HEK293 (cell line): ENCODE data around the gene IDH3B.

Source experiments
- CTCF ChIA-PET: fragments of 350-600 bp; formaldehyde crosslinking; extraction: SDS; loops from one replicate; lab custom pipeline; 2021; ENCODE audit warnings: antibody characterized with exemption; lab: Yijun Ruan, JAX
- POLR2A ChIA-PET: fragments of 300-600 bp; formaldehyde crosslinking; extraction: SDS; loops from one replicate; lab custom pipeline; 2020; ENCODE audit warnings: antibody characterized with exemption, inconsistent platforms; lab: Yijun Ruan, JAX
- H3K27ac ChIP-seq: fragments of 200-500 bp; sonication (Bioruptor generic); 2 replicates; pipeline ENCODE4 v1.5.1; 2014; ENCODE audit warnings: low read depth, low read length, control low read depth, inconsistent platforms; ENCODE audit errors: extremely low read depth
- H3K36me3 ChIP-seq, 2 experiments: fragments of 200-500 bp in 1 of 2; sonication (Bioruptor generic) in 1 of 2; 1 replicate in 1 of 2; 2 replicates in 1 of 2; pipeline ENCODE4 v1.5.1; 2014 to 2017; ENCODE audit warnings: inconsistent platforms in 2 of 2, low read length in 2 of 2; ENCODE audit not compliant: control insufficient read depth in 2 of 2, insufficient read depth in 1 of 2
- H3K4me1 ChIP-seq: fragments of 200-500 bp; sonication (Bioruptor generic); 2 replicates; pipeline ENCODE4 v1.5.1; 2014; ENCODE audit warnings: mild to moderate bottlenecking, low read length, inconsistent platforms; ENCODE audit not compliant: control insufficient read depth, insufficient read depth
- H3K4me3 ChIP-seq: 2 replicates; pipeline ENCODE4 v1.5.1; 2011; ENCODE audit warnings: low read depth, mild to moderate bottlenecking, control low read depth, low read length, moderate library complexity
- H3K9me3 ChIP-seq: fragments of 200-500 bp; sonication (Bioruptor generic); 2 replicates; pipeline ENCODE4 v1.5.1; 2014; ENCODE audit warnings: low read depth, low read length, inconsistent platforms; ENCODE audit not compliant: control insufficient read depth, insufficient read depth
- KLF1 ChIP-seq: fragments of 450-650 bp; formaldehyde crosslinking; IDR thresholded peaks from 2 replicates; pipeline ENCODE4 v1.5.1; 2016; ENCODE audit warnings: missing biosample characterization, missing genetic modification characterization
- KLF16 ChIP-seq: fragments of 450-650 bp; formaldehyde crosslinking; IDR thresholded peaks from 2 replicates; pipeline ENCODE4 v1.5.1; 2017; ENCODE audit warnings: missing biosample characterization, missing genetic modification characterization
- ZBTB17 ChIP-seq: fragments of 450-650 bp; formaldehyde crosslinking; IDR thresholded peaks from 2 replicates; pipeline ENCODE4 v1.5.1; 2016; ENCODE audit warnings: missing biosample characterization, missing genetic modification characterization
- ZFHX2 ChIP-seq: fragments of 450-650 bp; formaldehyde crosslinking; conservative IDR thresholded peaks from 2 replicates; pipeline ENCODE4 v1.5.1; 2016; ENCODE audit warnings: missing biosample characterization, missing genetic modification characterization
- ZNF274 ChIP-seq, 2 experiments: fragments of 200-500 bp in 1 of 2; fragments of 450-650 bp in 1 of 2; sonication (Bioruptor generic) in 1 of 2; formaldehyde crosslinking in 1 of 2; IDR thresholded peaks; 2 replicates each; pipeline versions ENCODE4 v1.5.1 to v1.6.1; 2014 to 2016; ENCODE audit warnings: borderline replicate concordance in 1 of 2, inconsistent platforms in 1 of 2, low read length in 1 of 2, missing biosample characterization in 1 of 2, missing genetic modification characterization in 1 of 2
- ZNF416 ChIP-seq: fragments of 450-650 bp; formaldehyde crosslinking; IDR thresholded peaks from 2 replicates; pipeline ENCODE4 v1.5.1; 2016; ENCODE audit warnings: missing biosample characterization, missing genetic modification characterization
- ZNF629 ChIP-seq: fragments of 450-650 bp; formaldehyde crosslinking; IDR thresholded peaks from 2 replicates; pipeline ENCODE4 v1.5.1; 2017; ENCODE audit warnings: missing biosample characterization, missing genetic modification characterization
- ZNF677 ChIP-seq: fragments of 450-650 bp; IDR thresholded peaks from 2 replicates; pipeline ENCODE4 v1.5.0; 2018; ENCODE audit warnings: missing biosample characterization, mild to moderate bottlenecking, missing genetic modification characterization, moderate library complexity
- ZNF768 ChIP-seq: fragments of 450-650 bp; formaldehyde crosslinking; IDR thresholded peaks from 2 replicates; pipeline ENCODE4 v1.5.1; 2018; ENCODE audit warnings: missing biosample characterization, mild to moderate bottlenecking, missing genetic modification characterization
- TF ChIP-seq, protein P1 (sequence below): fragments of 450-650 bp; formaldehyde crosslinking; IDR thresholded peaks from 2 replicates; pipeline ENCODE4 v1.5.1; 2016; ENCODE audit warnings: missing biosample characterization, missing genetic modification characterization
- TF ChIP-seq, protein P2 (sequence below): fragments of 450-650 bp; formaldehyde crosslinking; IDR thresholded peaks from 2 replicates; pipeline ENCODE4 v1.5.1; 2017; ENCODE audit warnings: missing biosample characterization, missing genetic modification characterization
- TF ChIP-seq, protein P3 (sequence below): fragments of 450-650 bp; formaldehyde crosslinking; IDR thresholded peaks from 2 replicates; pipeline ENCODE4 v1.5.1; 2016; ENCODE audit warnings: missing biosample characterization, missing genetic modification characterization
- TF ChIP-seq, protein P4 (sequence below): fragments of 450-650 bp; formaldehyde crosslinking; IDR thresholded peaks from 2 replicates; pipeline ENCODE4 v1.5.1; 2016; ENCODE audit warnings: missing biosample characterization, missing genetic modification characterization

Gene IDH3B

DNA sequence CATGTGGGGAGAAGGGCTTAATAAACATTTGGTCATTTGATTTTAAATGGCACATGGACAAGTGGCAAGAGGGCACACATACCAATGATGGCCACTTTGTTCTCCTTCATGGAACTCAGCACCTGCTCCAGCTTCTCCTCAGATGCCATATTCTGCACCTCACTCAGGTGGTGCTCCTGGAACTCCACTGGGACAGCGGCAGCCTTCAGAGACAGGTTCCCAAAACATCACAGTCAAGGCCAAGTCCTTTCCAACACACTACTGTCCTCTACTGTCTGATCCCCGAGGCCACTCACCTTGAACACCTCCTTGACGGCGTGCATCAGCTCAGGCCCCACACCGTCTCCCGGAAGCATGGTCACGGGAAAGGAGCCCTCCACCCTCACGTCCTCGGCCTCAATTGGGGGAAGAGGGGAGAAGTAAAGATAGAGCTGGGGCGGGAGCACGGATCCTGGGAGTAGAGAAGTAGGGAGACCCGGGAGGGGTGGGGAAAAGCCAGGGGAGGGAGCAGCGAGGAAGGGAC is 591 bp downstream of the IDH3B start:
- ChIA-PET POLR2A (interaction anchor here (0.9 to 13.4 kb wide), 3 partner anchors 10 to 111 kb away, joined by 3 to 133 read pairs (median 3); partner anchors contain the start of gene NOP56), CTCF (interaction anchor here (0.5 to 2.0 kb wide), 4 partner anchors 9 to 143 kb away, joined by 3 to 4 read pairs (median 3); no protein-coding TSS in a partner anchor)
- Histone ChIP-seq H3K4me1 (peaks cover 8% of the 10 kb centered on the region), H3K36me3 (peaks cover 25 to 50% of the 10 kb centered on the region in 2 experiments; a peak in 2 of 3 replicates), H3K27ac (peak overlapping the region; percentile 84; the same call in 1 of the 2 replicates), H3K4me3 (peak overlapping the region; percentile 78), H3K9me3 (no peaks in the 10 kb centered on the region)
- TF ChIP-seq KLF1 = no peak
- TF ChIP-seq, protein P1, sequence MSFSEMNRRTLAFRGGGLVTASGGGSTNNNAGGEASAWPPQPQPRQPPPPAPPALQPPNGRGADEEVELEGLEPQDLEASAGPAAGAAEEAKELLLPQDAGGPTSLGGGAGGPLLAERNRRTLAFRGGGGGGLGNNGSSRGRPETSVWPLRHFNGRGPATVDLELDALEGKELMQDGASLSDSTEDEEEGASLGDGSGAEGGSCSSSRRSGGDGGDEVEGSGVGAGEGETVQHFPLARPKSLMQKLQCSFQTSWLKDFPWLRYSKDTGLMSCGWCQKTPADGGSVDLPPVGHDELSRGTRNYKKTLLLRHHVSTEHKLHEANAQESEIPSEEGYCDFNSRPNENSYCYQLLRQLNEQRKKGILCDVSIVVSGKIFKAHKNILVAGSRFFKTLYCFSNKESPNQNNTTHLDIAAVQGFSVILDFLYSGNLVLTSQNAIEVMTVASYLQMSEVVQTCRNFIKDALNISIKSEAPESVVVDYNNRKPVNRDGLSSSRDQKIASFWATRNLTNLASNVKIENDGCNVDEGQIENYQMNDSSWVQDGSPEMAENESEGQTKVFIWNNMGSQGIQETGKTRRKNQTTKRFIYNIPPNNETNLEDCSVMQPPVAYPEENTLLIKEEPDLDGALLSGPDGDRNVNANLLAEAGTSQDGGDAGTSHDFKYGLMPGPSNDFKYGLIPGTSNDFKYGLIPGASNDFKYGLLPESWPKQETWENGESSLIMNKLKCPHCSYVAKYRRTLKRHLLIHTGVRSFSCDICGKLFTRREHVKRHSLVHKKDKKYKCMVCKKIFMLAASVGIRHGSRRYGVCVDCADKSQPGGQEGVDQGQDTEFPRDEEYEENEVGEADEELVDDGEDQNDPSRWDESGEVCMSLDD = no peak
- TF ChIP-seq, all 188 proteins: peak for 0

- CTCF ChIA-PET = no interaction called here
- H3K4me1 ChIP-seq = peaks cover 6% of the 10 kb centered on the region
- TF ChIP-seq, protein P2, sequence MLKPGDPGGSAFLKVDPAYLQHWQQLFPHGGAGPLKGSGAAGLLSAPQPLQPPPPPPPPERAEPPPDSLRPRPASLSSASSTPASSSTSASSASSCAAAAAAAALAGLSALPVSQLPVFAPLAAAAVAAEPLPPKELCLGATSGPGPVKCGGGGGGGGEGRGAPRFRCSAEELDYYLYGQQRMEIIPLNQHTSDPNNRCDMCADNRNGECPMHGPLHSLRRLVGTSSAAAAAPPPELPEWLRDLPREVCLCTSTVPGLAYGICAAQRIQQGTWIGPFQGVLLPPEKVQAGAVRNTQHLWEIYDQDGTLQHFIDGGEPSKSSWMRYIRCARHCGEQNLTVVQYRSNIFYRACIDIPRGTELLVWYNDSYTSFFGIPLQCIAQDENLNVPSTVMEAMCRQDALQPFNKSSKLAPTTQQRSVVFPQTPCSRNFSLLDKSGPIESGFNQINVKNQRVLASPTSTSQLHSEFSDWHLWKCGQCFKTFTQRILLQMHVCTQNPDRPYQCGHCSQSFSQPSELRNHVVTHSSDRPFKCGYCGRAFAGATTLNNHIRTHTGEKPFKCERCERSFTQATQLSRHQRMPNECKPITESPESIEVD (tag by site-specific recombination) = no peak
- TF ChIP-seq, protein P3, sequence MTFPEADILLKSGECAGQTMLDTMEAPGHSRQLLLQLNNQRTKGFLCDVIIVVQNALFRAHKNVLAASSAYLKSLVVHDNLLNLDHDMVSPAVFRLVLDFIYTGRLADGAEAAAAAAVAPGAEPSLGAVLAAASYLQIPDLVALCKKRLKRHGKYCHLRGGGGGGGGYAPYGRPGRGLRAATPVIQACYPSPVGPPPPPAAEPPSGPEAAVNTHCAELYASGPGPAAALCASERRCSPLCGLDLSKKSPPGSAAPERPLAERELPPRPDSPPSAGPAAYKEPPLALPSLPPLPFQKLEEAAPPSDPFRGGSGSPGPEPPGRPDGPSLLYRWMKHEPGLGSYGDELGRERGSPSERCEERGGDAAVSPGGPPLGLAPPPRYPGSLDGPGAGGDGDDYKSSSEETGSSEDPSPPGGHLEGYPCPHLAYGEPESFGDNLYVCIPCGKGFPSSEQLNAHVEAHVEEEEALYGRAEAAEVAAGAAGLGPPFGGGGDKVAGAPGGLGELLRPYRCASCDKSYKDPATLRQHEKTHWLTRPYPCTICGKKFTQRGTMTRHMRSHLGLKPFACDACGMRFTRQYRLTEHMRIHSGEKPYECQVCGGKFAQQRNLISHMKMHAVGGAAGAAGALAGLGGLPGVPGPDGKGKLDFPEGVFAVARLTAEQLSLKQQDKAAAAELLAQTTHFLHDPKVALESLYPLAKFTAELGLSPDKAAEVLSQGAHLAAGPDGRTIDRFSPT (tag by site-specific recombination) = peak; percentile 43; the same call in 1 of the 2 replicates
- TF ChIP-seq, all 188 proteins: peak for 1
- Histone ChIP-seq H3K9me3 (no peaks in the 10 kb centered on the region), H3K4me3 (no peak overlapping the region), H3K27ac (no peak overlapping the region), H3K36me3 (peaks cover 49 to 89% of the 10 kb centered on the region in 2 experiments)
- POLR2A ChIA-PET = interaction anchor here (0.6 kb wide), 1 partner anchor 136 kb away, joined by 5 read pairs; no protein-coding TSS in a partner anchor
Measured at GRCh38 chr20:2659547-2659946, 4.5 kb downstream of the IDH3B start.

DNA sequence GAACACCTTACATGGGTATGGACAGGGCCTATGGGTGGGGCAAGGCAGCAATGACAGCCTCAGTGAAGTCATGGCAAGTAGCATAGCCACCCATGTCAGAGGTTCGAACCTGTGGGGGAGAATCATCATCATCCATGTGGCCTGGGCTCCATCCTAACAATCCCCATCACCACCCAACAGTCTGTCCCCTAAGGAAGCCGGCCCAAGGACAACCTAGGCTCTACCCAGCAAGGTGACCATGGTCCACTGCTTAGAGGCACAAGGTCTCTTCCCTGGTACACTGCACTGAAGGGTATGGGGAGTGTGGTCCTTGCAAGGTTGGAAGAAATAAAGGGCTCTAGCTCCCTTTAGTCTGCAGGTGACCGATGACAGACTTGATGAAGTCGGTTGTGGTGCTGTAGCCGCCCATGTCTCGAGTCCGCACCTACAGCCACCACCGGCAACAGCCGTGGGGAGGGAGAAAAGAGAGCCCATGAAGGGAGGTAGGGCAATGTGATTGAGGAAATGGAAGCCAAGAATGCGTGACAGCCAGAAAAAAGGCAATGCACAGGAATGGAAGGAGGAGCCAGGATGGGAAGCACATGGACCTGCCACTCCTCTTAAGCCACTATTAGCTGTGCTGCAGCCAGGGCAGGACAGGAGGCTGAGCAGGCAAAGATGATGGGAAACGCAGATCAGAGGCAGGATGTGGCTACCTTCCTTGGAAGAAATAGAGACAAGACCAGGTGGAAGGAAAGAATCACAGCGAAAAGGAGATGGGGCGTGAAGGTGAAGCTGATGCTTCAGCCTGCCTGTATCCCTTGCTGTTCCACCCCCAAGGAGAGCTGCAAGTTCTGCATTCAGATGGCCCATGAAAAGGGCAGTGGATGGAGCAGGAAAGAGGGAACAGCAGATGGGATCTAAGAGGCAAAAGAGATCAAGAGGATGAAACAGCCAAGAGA is 5.3 kb downstream of the IDH3B start:
- Histone ChIP-seq H3K27ac (peak overlapping the region; percentile 31; the same call in 1 of the 2 replicates), H3K9me3 (no peaks in the 10 kb centered on the region), H3K4me1 (peaks cover 4% of the 10 kb centered on the region; the same call in 1 of the 2 replicates), H3K4me3 (no peak overlapping the region), H3K36me3 (peaks cover 56 to 97% of the 10 kb centered on the region in 2 experiments)
- CTCF ChIA-PET = no interaction called here
- POLR2A ChIA-PET = interaction anchor here (0.6 to 1.3 kb wide), 4 partner anchors 8 to 194 kb away, joined by 3 to 5 read pairs (median 4); no protein-coding TSS in a partner anchor
- TF ChIP-seq ZNF629 = peak; percentile 47; the same call in 1 of the 2 replicates
- TF ChIP-seq ZNF677 = no peak
- TF ChIP-seq KLF16 (tag by site-specific recombination) = no peak
- TF ChIP-seq ZNF768 (tag by site-specific recombination) = no peak; the same call in 1 of the 2 replicates
- no peak for TF ChIP-seq ZFHX2
- TF ChIP-seq, protein P1 = no peak
- TF ChIP-seq, protein P4, sequence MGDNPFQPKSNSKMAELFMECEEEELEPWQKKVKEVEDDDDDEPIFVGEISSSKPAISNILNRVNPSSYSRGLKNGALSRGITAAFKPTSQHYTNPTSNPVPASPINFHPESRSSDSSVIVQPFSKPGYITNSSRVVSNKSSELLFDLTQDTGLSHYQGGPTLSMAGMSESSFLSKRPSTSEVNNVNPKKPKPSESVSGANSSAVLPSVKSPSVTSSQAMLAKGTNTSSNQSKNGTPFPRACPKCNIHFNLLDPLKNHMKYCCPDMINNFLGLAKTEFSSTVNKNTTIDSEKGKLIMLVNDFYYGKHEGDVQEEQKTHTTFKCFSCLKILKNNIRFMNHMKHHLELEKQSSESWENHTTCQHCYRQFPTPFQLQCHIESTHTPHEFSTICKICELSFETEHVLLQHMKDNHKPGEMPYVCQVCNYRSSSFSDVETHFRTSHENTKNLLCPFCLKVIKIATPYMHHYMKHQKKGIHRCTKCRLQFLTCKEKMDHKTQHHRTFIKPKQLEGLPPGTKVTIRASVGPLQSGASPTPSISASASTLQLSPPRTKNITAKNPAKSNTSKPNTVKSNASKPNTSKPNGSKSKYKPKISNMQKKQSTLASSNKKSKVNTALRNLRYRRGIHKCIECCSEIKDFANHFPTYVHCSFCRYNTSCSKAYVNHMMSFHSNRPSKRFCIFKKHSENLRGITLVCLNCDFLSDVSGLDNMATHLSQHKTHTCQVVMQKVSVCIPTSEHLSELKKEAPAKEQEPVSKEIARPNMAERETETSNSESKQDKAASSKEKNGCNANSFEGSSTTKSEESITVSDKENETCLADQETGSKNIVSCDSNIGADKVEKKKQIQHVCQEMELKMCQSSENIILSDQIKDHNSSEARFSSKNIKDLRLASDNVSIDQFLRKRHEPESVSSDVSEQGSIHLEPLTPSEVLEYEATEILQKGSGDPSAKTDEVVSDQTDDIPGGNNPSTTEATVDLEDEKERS (tag by site-specific recombination) = no peak
- TF ChIP-seq ZNF274 (IDR thresholded peaks at IDR 0.05; ENCODE audit: low read length) = no peak
- no peak for TF ChIP-seq ZNF274 (tag by site-specific recombination; IDR thresholded peaks at IDR 0.05; ENCODE audit: borderline replicate concordance)
- TF ChIP-seq ZBTB17 (tag by site-specific recombination) = peak; percentile 99
- TF ChIP-seq ZNF416 (tag by site-specific recombination) = no peak
